Parathyroid adenoma (tissue), 2 donors: Measurements from ENCODE around the gene FAM98C.

ENCODE experiments used
- H2AFZ ChIP-seq: fragments of 300-600 bp; sonication (generic); one replicate; pipeline ENCODE4 v1.7.0; 2017; ENCODE audit warnings: antibody characterized with exemption, mild to moderate bottlenecking
- H3K27ac ChIP-seq: fragments of 300-600 bp; sonication (generic); one replicate; pipeline ENCODE4 v1.7.0; 2017
- H3K27me3 ChIP-seq: fragments of 300-600 bp; sonication (generic); one replicate; pipeline ENCODE4 v1.7.0; 2017; ENCODE audit warnings: low read length; ENCODE audit not compliant: control insufficient read depth, insufficient read depth
- H3K36me3 ChIP-seq: fragments of 300-600 bp; sonication (generic); one replicate; pipeline ENCODE4 v1.7.0; 2017; ENCODE audit warnings: low read length; ENCODE audit not compliant: control insufficient read depth, insufficient read depth
- H3K4me1 ChIP-seq: fragments of 300-600 bp; sonication (generic); one replicate; pipeline ENCODE4 v1.7.0; 2017; ENCODE audit warnings: control low read depth
- H3K4me2 ChIP-seq: fragments of 300-600 bp; sonication (generic); one replicate; pipeline ENCODE4 v1.7.0; 2017; ENCODE audit warnings: low read length
- H3K4me3 ChIP-seq: fragments of 300-600 bp; sonication (generic); one replicate; pipeline ENCODE4 v1.7.0; 2017; ENCODE audit warnings: low read depth, low read length
- H3K79me2 ChIP-seq: fragments of 300-600 bp; sonication (generic); one replicate; pipeline ENCODE4 v1.7.0; 2017; ENCODE audit warnings: control low read depth
- H3K9ac ChIP-seq: fragments of 300-600 bp; sonication (generic); one replicate; pipeline ENCODE4 v1.7.0; 2017; ENCODE audit warnings: mild to moderate bottlenecking
- H3K9me3 ChIP-seq: fragments of 300-600 bp; sonication (generic); one replicate; pipeline ENCODE4 v1.7.0; 2017; ENCODE audit warnings: low read length; ENCODE audit not compliant: control insufficient read depth
- CTCF ChIP-seq: fragments of 300-600 bp; sonication (generic); IDR thresholded peaks from one replicate; pipeline ENCODE4 v1.7.0; 2017; ENCODE audit warnings: antibody characterized with exemption, mild to moderate bottlenecking
- donor health status: primary hyperparathyroidism.

The FAM98C gene

GRCh38 chr19:38395381-38396114 lies 7.3 kb upstream of the FAM98C start:
- H3K79me2 ChIP-seq = no peaks in the 10 kb centered on the region
- H3K4me3 ChIP-seq = no peak overlapping the region
- H3K4me2 ChIP-seq = no peak overlapping the region
- H2AFZ ChIP-seq = no peak overlapping the region
- no peak for TF ChIP-seq CTCF
- H3K4me1 ChIP-seq = no peaks in the 10 kb centered on the region
- H3K27me3 ChIP-seq = no peaks in the 10 kb centered on the region
- H3K9ac ChIP-seq = no peak overlapping the region
- no peak overlapping the region for H3K27ac ChIP-seq
- H3K9me3 ChIP-seq = no peaks in the 10 kb centered on the region
- H3K36me3 ChIP-seq = no peaks in the 10 kb centered on the region

DNA sequence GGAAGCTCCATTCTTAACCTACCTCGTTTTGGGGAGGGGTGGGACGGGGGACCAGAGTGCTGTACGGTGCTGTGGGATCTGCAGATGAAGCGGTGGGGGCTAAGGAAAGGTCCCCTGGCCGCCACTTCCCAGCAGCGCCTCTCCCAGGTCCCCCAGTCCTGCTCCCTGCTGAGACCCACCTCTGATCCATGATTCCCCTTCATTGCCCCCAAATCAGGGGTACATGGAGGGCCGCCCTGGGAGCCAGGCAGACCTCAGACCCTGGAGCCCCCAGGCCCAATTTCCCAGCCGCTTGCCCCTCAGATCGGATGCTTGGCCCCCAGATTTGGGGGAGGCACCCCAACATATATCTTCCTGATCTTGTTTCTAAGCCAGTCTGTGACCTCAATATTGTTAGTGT lies 3.8 kb upstream of the FAM98C start:
- Histone ChIP-seq H3K4me3 (no peak overlapping the region), H3K36me3 (no peaks in the 10 kb centered on the region), H2AFZ (no peak overlapping the region), H3K9ac (no peak overlapping the region), H3K27ac (no peak overlapping the region), H3K27me3 (no peaks in the 10 kb centered on the region), H3K4me2 (no peak overlapping the region), H3K9me3 (no peaks in the 10 kb centered on the region), H3K79me2 (no peaks in the 10 kb centered on the region), H3K4me1 (peaks cover 3% of the 10 kb centered on the region)
- TF ChIP-seq CTCF = no peak

GRCh38 chr19:38399537-38399936 lies 3.4 kb upstream of the FAM98C start:
- H3K9ac ChIP-seq = no peak overlapping the region
- H3K4me2 ChIP-seq = no peak overlapping the region
- no peaks in the 10 kb centered on the region for H3K27me3 ChIP-seq
- TF ChIP-seq CTCF = no peak
- no peak overlapping the region for H3K4me3 ChIP-seq
- peaks cover 3% of the 10 kb centered on the region for H3K4me1 ChIP-seq
- no peak overlapping the region for H2AFZ ChIP-seq
- no peaks in the 10 kb centered on the region for H3K9me3 ChIP-seq
- H3K27ac ChIP-seq = no peak overlapping the region
- no peaks in the 10 kb centered on the region for H3K36me3 ChIP-seq
- no peaks in the 10 kb centered on the region for H3K79me2 ChIP-seq

- H3K9ac ChIP-seq = no peak overlapping the region
- H2AFZ ChIP-seq = no peak overlapping the region
- no peak for TF ChIP-seq CTCF
- peaks cover 3% of the 10 kb centered on the region for H3K4me1 ChIP-seq
- H3K36me3 ChIP-seq = no peaks in the 10 kb centered on the region
- H3K27me3 ChIP-seq = no peaks in the 10 kb centered on the region
- H3K27ac ChIP-seq = no peak overlapping the region
- H3K4me2 ChIP-seq = no peak overlapping the region
- H3K9me3 ChIP-seq = no peaks in the 10 kb centered on the region
- no peak overlapping the region for H3K4me3 ChIP-seq
- H3K79me2 ChIP-seq = no peaks in the 10 kb centered on the region
Observed at GRCh38 chr19:38400361-38400760, 2.5 kb upstream of the FAM98C start.

- H3K9me3 ChIP-seq = no peaks in the 10 kb centered on the region
- no peak overlapping the region for H2AFZ ChIP-seq
- H3K27me3 ChIP-seq = no peaks in the 10 kb centered on the region
- no peak overlapping the region for H3K4me3 ChIP-seq
- H3K9ac ChIP-seq = no peak overlapping the region
- TF ChIP-seq CTCF = no peak
- no peak overlapping the region for H3K27ac ChIP-seq
- no peak overlapping the region for H3K4me2 ChIP-seq
- H3K79me2 ChIP-seq = no peaks in the 10 kb centered on the region
- no peaks in the 10 kb centered on the region for H3K36me3 ChIP-seq
- peaks cover 3% of the 10 kb centered on the region for H3K4me1 ChIP-seq
Observed at GRCh38 chr19:38401148-38401547, 1.7 kb upstream of the FAM98C start.
